ENCODE results near the gene ZFHX2.

ZFHX2 gene

DNA sequence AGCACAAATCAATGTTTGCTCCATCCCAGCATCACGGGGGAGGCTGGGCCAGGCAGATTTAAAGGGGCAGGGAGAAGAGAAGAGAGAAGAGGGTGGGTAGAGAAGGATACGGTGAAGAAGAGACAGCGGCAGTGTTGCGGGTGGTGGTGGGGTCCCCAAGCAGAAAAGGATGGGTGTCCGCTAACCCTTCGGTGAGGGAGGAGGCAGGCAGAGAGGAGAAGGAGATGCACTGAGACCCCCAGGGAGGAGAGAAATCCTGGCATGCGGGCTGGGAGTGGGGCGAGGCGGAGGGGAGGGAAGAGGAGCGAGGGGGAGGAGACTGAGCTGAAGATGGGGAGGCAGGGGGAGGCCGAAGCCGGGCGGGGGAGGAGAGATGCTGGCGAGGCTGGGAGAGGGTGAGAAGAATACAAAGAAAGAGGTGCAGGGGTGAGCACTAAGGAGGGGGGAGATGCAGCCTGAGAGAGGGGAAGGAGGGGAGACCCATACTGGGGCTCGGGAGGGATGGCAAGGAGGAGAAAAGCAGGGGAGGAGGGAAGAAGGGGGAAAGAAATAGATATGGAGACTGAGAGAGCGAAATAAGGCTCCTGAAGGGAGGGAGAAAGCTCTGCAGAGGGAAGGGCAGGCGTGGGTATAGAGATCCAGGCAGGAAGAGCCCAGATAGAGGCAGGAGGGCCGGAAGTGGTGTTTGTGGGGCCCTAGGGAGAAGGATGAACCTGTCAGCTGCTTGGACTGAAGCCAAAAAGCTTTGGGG, 27.2 kb upstream of the ZFHX2 start, which contains the start of gene JPH4:
Gene JPH4, minus strand, starts transcription at position 231 of the 751 bp plus-strand sequence. CDS start 1,337 bp downstream, outside the sequence.
- peak within 1 kb of the TSS in 1 of 2 donors; percentile 49 for H3K27ac Mint-ChIP-seq
- H3K27me3 Mint-ChIP-seq, result peaks cover 73% of the 10 kb centered on the region
- no peak for ATAC-seq

GRCh38 chr14:23577710-23578392, 26.3 kb upstream of the ZFHX2 start:
- Mint-ChIP-seq H3K4me3 (peak overlapping the region; percentile 57 to 58), H3K4me1 (peaks cover 35% of the 10 kb centered on the region), H3K9me3 (no peaks in the 10 kb centered on the region), H3K27ac (no peak overlapping the region), H3K27me3 (peaks cover 77% of the 10 kb centered on the region)
- ATAC-seq (peak; percentile 27), DNase-seq (no peak)

More for the DNA sequence above, 27.2 kb upstream of the ZFHX2 start, which contains the start of gene JPH4:
- peak within 1 kb of the TSS; percentile 57 to 58 for H3K4me3 Mint-ChIP-seq
- no peaks in the 10 kb centered on the region for H3K9me3 Mint-ChIP-seq
- peaks cover 33% of the 10 kb centered on the region for H3K4me1 Mint-ChIP-seq
- no peak for DNase-seq

GRCh38 chr14:23577004-23577681, 25.6 kb upstream of the ZFHX2 start:
- Mint-ChIP-seq H3K4me1 (peaks cover 37% of the 10 kb centered on the region), H3K9me3 (no peaks in the 10 kb centered on the region), H3K27ac (no peak overlapping the region), H3K27me3 (peaks cover 77% of the 10 kb centered on the region), H3K4me3 (peak overlapping the region; percentile 79 to 82)
- ATAC-seq (peak; percentile 39), DNase-seq (peak in 1 of 2 donors; percentile 13)

DNA sequence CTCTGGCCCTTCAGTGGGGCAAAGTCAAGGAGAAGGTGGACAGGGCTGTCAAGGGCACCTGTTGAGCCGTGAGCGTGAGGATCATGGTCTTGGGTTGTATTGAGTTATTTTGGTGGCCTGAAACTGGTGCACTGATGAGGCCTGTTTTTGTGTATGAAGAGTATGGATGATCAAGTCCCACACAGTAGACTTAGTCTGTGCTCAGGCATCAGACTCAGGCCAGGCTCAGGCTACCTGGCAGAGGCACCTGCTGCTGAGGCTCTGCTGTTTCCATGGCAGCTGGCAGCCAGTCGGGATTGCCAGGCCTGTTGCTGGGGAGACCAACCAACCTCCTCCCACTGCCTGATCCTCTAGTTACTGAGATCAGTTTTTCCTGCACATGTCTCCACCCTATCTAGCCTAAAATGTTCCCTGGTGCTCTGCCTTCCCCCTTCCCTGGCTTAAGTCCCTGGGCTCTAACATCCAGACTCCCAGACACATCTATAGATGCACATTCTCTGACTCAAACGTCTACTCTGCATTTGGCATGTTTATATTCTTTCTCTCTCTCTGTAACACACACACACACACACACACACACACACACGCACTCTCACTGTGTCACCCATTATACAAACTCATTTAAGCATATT, 21.9 kb upstream of the ZFHX2 start:
- Mint-ChIP-seq H3K4me1 (peaks cover 40% of the 10 kb centered on the region), H3K27ac (no peak overlapping the region), H3K4me3 (no peak overlapping the region), H3K9me3 (no peaks in the 10 kb centered on the region), H3K27me3 (peaks cover 58% of the 10 kb centered on the region)
- DNase-seq (no peak), ATAC-seq (no peak)

DNA sequence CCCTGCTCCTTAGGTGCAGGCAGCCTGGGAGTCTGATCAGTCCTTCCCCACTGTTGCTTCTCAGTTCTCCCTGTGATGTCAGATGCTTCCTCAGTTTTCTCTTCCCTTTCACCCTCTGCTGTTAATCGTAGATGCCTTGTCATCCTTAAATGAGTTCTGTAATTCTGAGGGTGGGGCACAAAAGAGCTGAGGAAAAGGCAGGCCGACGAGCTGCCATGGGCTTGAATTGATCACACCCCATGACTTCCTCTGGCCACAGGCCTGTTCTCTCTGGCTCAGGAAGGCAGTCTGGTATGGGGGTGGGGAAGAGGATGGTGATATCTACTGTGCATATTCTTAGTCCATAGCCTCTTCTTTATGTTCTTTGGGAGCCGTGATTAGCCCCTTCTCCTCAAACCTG, 21.3 kb upstream of the ZFHX2 start:
- peaks cover 40% of the 10 kb centered on the region for H3K4me1 Mint-ChIP-seq
- peaks cover 51% of the 10 kb centered on the region for H3K27me3 Mint-ChIP-seq

DNA sequence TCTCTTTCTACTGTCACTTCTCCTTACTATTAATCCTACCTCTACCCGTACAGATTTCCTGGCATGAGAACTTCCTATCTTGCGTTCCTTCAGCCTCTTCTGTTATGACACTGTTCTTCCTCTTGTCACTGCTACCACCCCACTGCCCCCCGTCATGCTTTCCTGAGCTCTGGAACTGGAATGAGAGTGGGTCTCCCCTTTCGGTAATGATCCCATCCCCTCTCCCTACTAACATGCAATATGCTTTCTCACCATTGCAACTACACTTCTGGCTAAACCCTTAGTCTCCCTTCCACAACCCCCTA, 20.9 kb upstream of the ZFHX2 start:
- Mint-ChIP-seq H3K9me3 (no peaks in the 10 kb centered on the region), H3K27me3 (peaks cover 48% of the 10 kb centered on the region), H3K4me1 (peaks cover 39% of the 10 kb centered on the region), H3K27ac (no peak overlapping the region), H3K4me3 (no peak overlapping the region)
- DNase-seq, result no peak
- no peak for ATAC-seq

More for the DNA sequence above, 21.3 kb upstream of the ZFHX2 start:
- Mint-ChIP-seq H3K9me3 (no peaks in the 10 kb centered on the region), H3K4me3 (no peak overlapping the region), H3K27ac (no peak overlapping the region)
- ATAC-seq, result no peak
- no peak for DNase-seq

GRCh38 chr14:23571701-23572523, 20.3 kb upstream of the ZFHX2 start:
- DNase-seq (no peak), ATAC-seq (no peak)
- peak overlapping the region in 1 of 2 donors; percentile 85 for H3K27ac Mint-ChIP-seq
- peaks cover 42% of the 10 kb centered on the region for H3K27me3 Mint-ChIP-seq
- peaks cover 34% of the 10 kb centered on the region for H3K4me1 Mint-ChIP-seq
- no peak overlapping the region for H3K4me3 Mint-ChIP-seq
- no peaks in the 10 kb centered on the region for H3K9me3 Mint-ChIP-seq

- no peak for DNase-seq
- Mint-ChIP-seq H3K4me3 (no peak overlapping the region), H3K27ac (no peak overlapping the region), H3K4me1 (peaks cover 33% of the 10 kb centered on the region), H3K27me3 (peaks cover 33% of the 10 kb centered on the region), H3K9me3 (no peaks in the 10 kb centered on the region)
- no peak for ATAC-seq
Measured at GRCh38 chr14:23570806-23571483, 19.4 kb upstream of the ZFHX2 start.

GRCh38 chr14:23569443-23570151, 18.0 kb upstream of the ZFHX2 start:
- Mint-ChIP-seq H3K27ac (peak overlapping the region in 1 of 2 donors; percentile 59), H3K4me3 (no peak overlapping the region)
- ATAC-seq, result no peak

GRCh38 chr14:23568600-23569331, 17.2 kb upstream of the ZFHX2 start:
- H3K4me1 Mint-ChIP-seq, result peaks cover 43% of the 10 kb centered on the region
- DNase-seq (peak in 1 of 2 donors; percentile 11), ATAC-seq (no peak)
- peak overlapping the region; percentile 95 to 100 for H3K4me3 Mint-ChIP-seq
- no peaks in the 10 kb centered on the region for H3K9me3 Mint-ChIP-seq
- peaks cover 18% of the 10 kb centered on the region for H3K27me3 Mint-ChIP-seq
- H3K27ac Mint-ChIP-seq, result peak overlapping the region; percentile 79 to 98

More at GRCh38 chr14:23569443-23570151, 18.0 kb upstream of the ZFHX2 start:
- DNase-seq, result no peak
- Mint-ChIP-seq H3K4me1 (peaks cover 36% of the 10 kb centered on the region), H3K9me3 (no peaks in the 10 kb centered on the region), H3K27me3 (peaks cover 20% of the 10 kb centered on the region)

GRCh38 chr14:23568021-23568599, 16.5 kb upstream of the ZFHX2 start:
- no peak for DNase-seq
- H3K27ac Mint-ChIP-seq, result peak overlapping the region; percentile 98
- peak overlapping the region; percentile 95 to 100 for H3K4me3 Mint-ChIP-seq
- ATAC-seq, result no peak
- peaks cover 14% of the 10 kb centered on the region for H3K27me3 Mint-ChIP-seq
- no peaks in the 10 kb centered on the region for H3K9me3 Mint-ChIP-seq
- peaks cover 45% of the 10 kb centered on the region for H3K4me1 Mint-ChIP-seq

- peaks cover 46% of the 10 kb centered on the region for H3K4me1 Mint-ChIP-seq
- ATAC-seq (peak; percentile 95), DNase-seq (peak; percentile 80 to 91)
- peak within 1 kb of the TSS; percentile 95 to 100 for H3K4me3 Mint-ChIP-seq
- H3K27me3 Mint-ChIP-seq, result peaks cover 8% of the 10 kb centered on the region
- H3K27ac Mint-ChIP-seq, result peak within 1 kb of the TSS; percentile 98
- H3K9me3 Mint-ChIP-seq, result no peaks in the 10 kb centered on the region
Measured at GRCh38 chr14:23567186-23568020, 15.8 kb upstream of the ZFHX2 start, which contains the start of gene AP1G2. Gene AP1G2 (minus strand): TSS chr14:23567791. CDS start chr14:23567314, 477 bp downstream.

Measured in stimulated activated naive CD8-positive, alpha-beta T cell treated with anti-CD3 and anti-CD28 coated beads, Interleukin-15, amount 100 ng/mL, for 72 hours (primary cell).